Muscle of leg (tissue), 11 donors: ENCODE results near the gene SYTL4. TPM values are rescaled to one million over a fixed set of nuclear protein-coding genes. Genes with fewer than 3 reads are reported as not detected.
A peak's percentile ranks its signal among the peaks of the same experiment; 100 is the strongest.

Source experiments
- DNase-seq: peaks from one replicate; pipeline ENCODE4 v3.0.0; 2013
- H3K27ac ChIP-seq: one replicate; pipeline ENCODE4 v1.5.1; 2013; ENCODE audit warnings: mild to moderate bottlenecking, low read length, control low read depth
- H3K27me3 ChIP-seq: one replicate; pipeline ENCODE4 v1.6.1; 2013; ENCODE audit warnings: low read length; ENCODE audit not compliant: control insufficient read depth, insufficient read depth
- H3K36me3 ChIP-seq: one replicate; pipeline ENCODE4 v1.6.1; 2013; ENCODE audit warnings: low read length; ENCODE audit not compliant: control insufficient read depth, insufficient read depth
- H3K4me1 ChIP-seq: one replicate; pipeline ENCODE4 v1.6.1; 2013; ENCODE audit warnings: low read length; ENCODE audit not compliant: control insufficient read depth, insufficient read depth
- H3K4me3 ChIP-seq: one replicate; pipeline ENCODE4 v1.5.1; 2013; ENCODE audit warnings: low read length, control low read depth
- H3K9me3 ChIP-seq: replicated peaks from 2 replicates; pipeline ENCODE4 v1.6.1; 2013; ENCODE audit warnings: low read depth, low read length; ENCODE audit not compliant: control insufficient read depth
- WGBS: methylation state at CpG from one replicate; pipeline ENCODE4 v1.1.5; 2013; ENCODE audit warnings: missing lambda C conversion rate; ENCODE audit not compliant: insufficient coverage; 5-methylcytosine and 5-hydroxymethylcytosine counted together
- polyA plus RNA-seq, 8 donors: library from polyadenylated mRNA; unstranded; fragments of 120-200 nt; gene quantifications; one replicate each; pipeline versions ENCODE4 v1.2.1 to v1.2.3, GENCODE V29; 2013; ENCODE audit warnings: inconsistent platforms in 1 of 8, low replicate concordance in 1 of 8; ENCODE audit not compliant: insufficient read length in 8 of 8, insufficient read depth in 1 of 8
- total RNA-seq: library from RNA; stranded (reverse); fragments of 120-200 nt; gene quantifications from one replicate; pipeline ENCODE4 v1.2.4, GENCODE V29; 2013

SYTL4 gene
- total and polyA plus RNA-seq, 9 donors, result 3.0 to 10.0 (median 7.2) TPM

DNA sequence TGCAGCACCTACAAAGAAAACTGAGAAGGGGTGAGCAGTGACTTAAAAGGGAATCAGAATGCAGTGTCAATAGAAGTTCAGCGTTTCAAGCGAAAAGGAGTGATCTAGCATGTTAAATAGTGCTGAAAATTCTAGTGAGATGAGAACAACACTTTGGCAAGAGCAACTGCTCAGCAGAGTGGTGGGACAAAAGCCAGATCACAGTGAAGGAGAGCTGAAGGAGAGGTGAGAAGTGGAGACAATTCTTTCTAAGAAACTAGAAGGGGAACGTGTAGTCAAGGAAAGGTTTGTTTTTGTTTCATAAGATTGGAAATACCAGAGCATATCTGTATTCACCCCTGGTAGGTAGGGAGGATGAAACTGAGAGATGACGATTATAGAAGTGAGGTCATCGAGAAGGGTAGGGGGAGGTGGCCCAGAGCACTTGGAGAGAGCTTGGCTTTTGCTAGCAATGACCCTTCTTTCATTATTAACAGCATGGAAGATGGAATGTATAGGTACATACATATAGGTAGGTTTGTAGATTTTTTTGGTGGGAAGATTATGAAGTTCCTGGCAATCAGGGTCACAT is 54.2 kb downstream of the SYTL4 start:
- WGBS, result 52% methylated on average over 4 of the region's 5 CpGs
- no peak overlapping the region for H3K27ac ChIP-seq
- H3K9me3 ChIP-seq, result no peaks in the 10 kb centered on the region
- H3K4me1 ChIP-seq, result no peaks in the 10 kb centered on the region
- DNase-seq, result peak; percentile 75
- peaks cover 13% of the 10 kb centered on the region for H3K27me3 ChIP-seq
- H3K36me3 ChIP-seq, result no peaks in the 10 kb centered on the region
- H3K4me3 ChIP-seq, result no peak overlapping the region

- no peak for DNase-seq
- WGBS, result no CpG with 5 or more reads among the region's 2 CpGs
- no peaks in the 10 kb centered on the region for H3K36me3 ChIP-seq
- no peak overlapping the region for H3K27ac ChIP-seq
- no peaks in the 10 kb centered on the region for H3K9me3 ChIP-seq
- H3K4me1 ChIP-seq, result no peaks in the 10 kb centered on the region
- peaks cover 29% of the 10 kb centered on the region for H3K27me3 ChIP-seq
- no peak overlapping the region for H3K4me3 ChIP-seq
Measured at GRCh38 chrX:100674705-100675104, 57.2 kb downstream of the SYTL4 start.

DNA sequence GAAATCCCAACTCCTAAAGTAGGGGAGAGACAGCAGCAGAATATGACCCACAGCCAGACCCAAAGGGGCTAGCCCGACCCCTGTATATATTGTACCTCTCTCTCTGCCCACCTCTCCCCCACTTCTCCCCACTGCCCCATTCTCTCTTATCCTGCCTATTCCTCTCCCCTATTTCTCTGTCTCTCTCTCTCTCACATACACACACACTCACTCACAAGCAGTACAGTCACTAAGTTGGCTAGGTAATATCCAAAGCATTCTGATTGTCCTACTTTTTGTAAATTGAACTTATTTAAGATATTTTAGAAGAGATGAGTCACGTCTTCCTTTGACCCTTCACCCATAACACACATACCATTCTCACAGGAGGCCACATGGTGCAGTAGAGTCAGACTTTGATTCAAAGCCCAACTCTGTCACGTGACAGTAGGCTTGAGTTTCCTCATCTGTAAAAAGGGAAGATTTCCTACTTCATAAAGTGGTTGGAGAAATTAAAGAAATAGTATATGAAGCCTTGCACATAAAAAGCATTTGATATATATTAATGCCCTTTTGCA is 58.4 kb downstream of the SYTL4 start:
- Histone ChIP-seq H3K27me3 (peaks cover 25% of the 10 kb centered on the region), H3K27ac (no peak overlapping the region), H3K36me3 (no peaks in the 10 kb centered on the region), H3K4me3 (no peak overlapping the region), H3K4me1 (no peaks in the 10 kb centered on the region), H3K9me3 (no peaks in the 10 kb centered on the region)
- no peak for DNase-seq
- 75% methylated on average over 1 of the region's 3 CpGs for WGBS

- 50% methylated on average over 2 of the region's 3 CpGs for WGBS
- Histone ChIP-seq H3K9me3 (no peaks in the 10 kb centered on the region), H3K4me1 (no peaks in the 10 kb centered on the region), H3K36me3 (no peaks in the 10 kb centered on the region), H3K4me3 (no peak overlapping the region), H3K27ac (no peak overlapping the region), H3K27me3 (peaks cover 22% of the 10 kb centered on the region)
- no peak for DNase-seq
Measured at GRCh38 chrX:100672966-100673365, 59.0 kb downstream of the SYTL4 start.

- WGBS, result no CpG with 5 or more reads among the region's 2 CpGs
- Histone ChIP-seq H3K4me3 (no peak overlapping the region), H3K27ac (no peak overlapping the region), H3K27me3 (peaks cover 15% of the 10 kb centered on the region), H3K36me3 (no peaks in the 10 kb centered on the region), H3K9me3 (no peaks in the 10 kb centered on the region), H3K4me1 (no peaks in the 10 kb centered on the region)
- no peak for DNase-seq
Measured at GRCh38 chrX:100663642-100664041, 68.3 kb downstream of the SYTL4 start.

DNA sequence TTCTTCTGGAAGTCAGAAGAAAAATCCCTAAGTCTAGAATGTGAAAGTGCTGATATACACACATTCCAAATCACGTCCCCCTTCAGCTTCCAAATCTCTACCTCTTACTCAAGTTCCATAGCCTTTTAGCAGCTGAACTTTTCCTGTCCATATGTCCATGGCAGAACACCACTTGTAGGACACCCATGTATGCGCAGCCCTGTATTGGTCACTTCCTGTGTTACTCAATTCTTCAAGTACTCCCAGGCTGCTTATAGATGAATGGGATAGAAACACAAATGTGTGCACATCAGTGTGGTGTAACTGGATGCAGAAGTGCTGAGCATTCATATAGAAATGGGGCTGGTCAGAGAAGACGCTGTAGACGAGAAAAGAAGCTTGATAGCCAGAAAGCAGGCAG is 69.1 kb downstream of the SYTL4 start:
- no CpG with 5 or more reads among the region's 4 CpGs for WGBS
- Histone ChIP-seq H3K4me1 (no peaks in the 10 kb centered on the region), H3K27me3 (peaks cover 15% of the 10 kb centered on the region), H3K4me3 (no peak overlapping the region), H3K36me3 (no peaks in the 10 kb centered on the region), H3K9me3 (no peaks in the 10 kb centered on the region), H3K27ac (no peak overlapping the region)
- DNase-seq, result no peak

DNA sequence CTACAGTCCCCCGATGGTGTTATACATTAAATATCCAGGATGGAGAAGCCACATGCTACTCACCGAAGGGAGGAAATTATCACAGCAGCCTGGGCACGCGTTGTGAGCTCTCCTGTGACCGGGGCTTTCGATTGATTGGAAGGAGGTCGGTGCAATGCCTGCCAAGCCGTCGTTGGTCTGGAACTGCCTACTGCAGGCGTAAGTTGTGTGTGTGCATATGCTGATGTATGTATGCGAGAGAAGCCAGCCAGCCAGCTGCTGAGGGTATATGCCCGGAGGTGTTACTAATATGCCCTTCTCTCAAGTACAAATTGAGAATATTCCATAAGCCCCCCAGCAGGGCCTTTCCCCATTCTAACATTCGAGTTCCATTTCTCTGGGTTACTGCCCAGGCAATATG is 69.8 kb downstream of the SYTL4 start:
- H3K4me1 ChIP-seq, result no peaks in the 10 kb centered on the region
- peaks cover 11% of the 10 kb centered on the region for H3K27me3 ChIP-seq
- no peaks in the 10 kb centered on the region for H3K36me3 ChIP-seq
- DNase-seq, result no peak
- 84% methylated on average over 10 of the region's 13 CpGs for WGBS
- H3K9me3 ChIP-seq, result no peaks in the 10 kb centered on the region
- H3K27ac ChIP-seq, result no peak overlapping the region
- no peak overlapping the region for H3K4me3 ChIP-seq

GRCh38 chrX:100659431-100660137 is 72.3 kb downstream of the SYTL4 start:
- Histone ChIP-seq H3K27me3 (peaks cover 7% of the 10 kb centered on the region), H3K36me3 (no peaks in the 10 kb centered on the region), H3K4me3 (no peak overlapping the region), H3K27ac (no peak overlapping the region), H3K9me3 (no peaks in the 10 kb centered on the region), H3K4me1 (no peaks in the 10 kb centered on the region)
- no peak for DNase-seq
- 80% methylated on average over 1 of the region's 4 CpGs for whole genome bisulfite sequencing

GRCh38 chrX:100658941-100659381 is 73.0 kb downstream of the SYTL4 start:
- Histone ChIP-seq H3K4me1 (no peaks in the 10 kb centered on the region), H3K27me3 (peaks cover 6% of the 10 kb centered on the region), H3K36me3 (no peaks in the 10 kb centered on the region), H3K9me3 (no peaks in the 10 kb centered on the region), H3K27ac (no peak overlapping the region), H3K4me3 (no peak overlapping the region)
- 40% methylated on average over 1 of the region's 3 CpGs for WGBS
- peak; percentile 67 for DNase-seq

DNA sequence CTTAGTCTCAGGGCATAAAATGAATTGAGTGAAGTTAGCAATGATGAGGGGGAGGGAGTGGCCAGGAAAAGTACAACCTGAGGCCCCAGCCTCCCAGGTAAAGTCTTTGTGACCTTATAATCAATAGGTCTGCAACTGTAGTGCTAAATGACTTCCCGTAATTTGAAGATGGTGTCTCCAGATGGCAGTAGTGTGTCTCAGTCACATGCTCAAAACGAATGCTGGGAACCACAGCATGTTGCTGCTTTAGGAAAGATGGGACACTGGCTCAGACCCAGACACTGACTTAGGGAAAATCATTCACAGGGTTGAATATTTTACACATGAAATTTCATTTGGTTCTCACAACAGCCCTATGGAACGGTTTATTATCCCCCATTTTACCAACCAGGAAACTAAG is 77.7 kb downstream of the SYTL4 start:
- Histone ChIP-seq H3K36me3 (peaks cover 4% of the 10 kb centered on the region), H3K4me3 (no peak overlapping the region), H3K27ac (no peak overlapping the region), H3K4me1 (peaks cover 9% of the 10 kb centered on the region), H3K27me3 (peaks cover 9% of the 10 kb centered on the region), H3K9me3 (no peaks in the 10 kb centered on the region)
- DNase-seq, result peak; percentile 80
- 30% methylated on average over 2 of the region's 3 CpGs for WGBS
